ENCODE data around the gene EXOC3.
"Not testable (repeated sequence)": the region's sequence is repeated elsewhere in the genome, so short reads cannot be mapped to it uniquely, and the experiment has no call there.

Gene EXOC3

GRCh38 chr5:442335-443238 lies at the start of gene EXOC3:
Gene EXOC3, plus strand, starts transcription at chr5:443176. Its CDS starts 3,030 bp downstream, at chr5:446206.
- DNase-seq: peak; percentile 14

DNA sequence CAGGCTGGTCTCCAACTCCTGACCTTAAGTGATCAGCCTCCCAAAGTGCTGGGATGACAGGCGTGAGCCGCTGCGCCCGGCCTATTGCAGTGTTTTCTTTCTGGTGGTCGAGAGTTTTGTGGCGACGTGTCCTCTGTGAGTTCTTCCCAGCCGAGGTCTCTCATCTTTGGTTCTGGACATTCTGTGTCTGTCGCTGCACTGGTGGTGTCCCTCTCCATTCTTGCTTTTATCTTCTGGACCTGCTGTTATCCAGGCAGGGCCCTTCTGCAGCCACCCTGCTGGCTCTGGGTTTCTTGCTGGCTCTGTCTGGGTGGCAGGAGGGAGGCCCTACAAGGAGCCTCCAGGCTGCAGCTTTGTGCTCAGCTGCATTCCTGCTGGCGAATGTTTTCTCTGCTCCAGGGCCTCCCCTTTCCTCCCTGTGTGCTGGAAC lies 49.1 kb upstream of the EXOC3 start:
- no peak for DNase-seq

DNA sequence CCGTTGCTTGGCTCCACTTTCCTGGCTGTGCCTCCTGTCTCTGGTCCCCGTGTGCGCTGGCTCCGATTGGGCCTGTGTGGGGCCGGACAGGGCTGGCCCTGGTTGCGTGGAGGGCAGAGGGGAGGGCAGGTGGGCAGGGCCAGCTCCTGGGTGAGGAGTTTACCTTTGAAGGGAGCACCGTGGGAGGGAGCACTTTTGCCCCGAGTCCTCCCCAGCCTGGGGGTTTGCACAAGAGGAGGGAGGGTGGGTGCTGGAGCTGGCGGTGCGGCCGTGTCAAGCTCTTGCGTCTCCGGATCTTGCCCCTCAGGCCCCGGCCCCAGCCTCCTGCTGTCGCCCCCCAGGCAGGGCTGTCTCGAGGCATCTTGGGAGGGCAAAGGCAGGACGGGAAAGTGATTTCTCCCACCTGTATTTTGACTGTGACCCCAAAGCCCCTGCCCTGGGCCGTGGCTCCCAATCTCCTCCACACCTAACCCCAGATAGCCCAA lies 48.3 kb upstream of the EXOC3 start:
- no peak for DNase-seq

- no peak for DNase-seq
Observed at GRCh38 chr5:395156-395920, 47.6 kb upstream of the EXOC3 start.

DNA sequence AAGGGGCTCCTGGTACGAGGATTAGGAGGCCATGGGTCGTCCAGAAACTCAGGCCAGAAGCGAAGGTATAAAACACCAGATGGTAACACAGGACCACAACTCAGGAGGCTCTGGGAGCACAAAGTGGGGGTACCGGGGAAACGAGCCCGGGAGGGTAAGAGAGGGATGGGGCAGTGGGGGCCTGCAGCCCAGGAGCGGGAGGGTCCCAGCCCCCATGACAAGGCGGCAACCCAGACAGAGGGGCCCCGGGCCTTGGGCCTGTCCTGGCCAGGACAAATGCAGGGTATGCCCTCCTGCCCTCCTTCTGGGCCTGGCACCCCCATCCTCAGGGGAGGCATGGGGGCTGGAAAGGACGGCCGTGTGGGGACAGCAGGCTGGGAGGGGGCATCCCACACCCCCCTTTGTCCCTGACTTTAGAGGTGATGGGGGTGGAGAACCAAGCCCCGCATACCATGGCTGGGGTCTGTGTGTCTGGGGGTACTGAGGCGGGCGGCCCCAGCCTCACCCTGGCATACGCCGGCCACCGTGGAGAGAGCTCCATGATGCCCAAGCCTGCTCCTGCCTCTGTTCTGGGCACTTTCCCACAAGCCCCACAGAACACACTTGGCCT lies 47.0 kb upstream of the EXOC3 start:
- DNase-seq: no peak

DNA sequence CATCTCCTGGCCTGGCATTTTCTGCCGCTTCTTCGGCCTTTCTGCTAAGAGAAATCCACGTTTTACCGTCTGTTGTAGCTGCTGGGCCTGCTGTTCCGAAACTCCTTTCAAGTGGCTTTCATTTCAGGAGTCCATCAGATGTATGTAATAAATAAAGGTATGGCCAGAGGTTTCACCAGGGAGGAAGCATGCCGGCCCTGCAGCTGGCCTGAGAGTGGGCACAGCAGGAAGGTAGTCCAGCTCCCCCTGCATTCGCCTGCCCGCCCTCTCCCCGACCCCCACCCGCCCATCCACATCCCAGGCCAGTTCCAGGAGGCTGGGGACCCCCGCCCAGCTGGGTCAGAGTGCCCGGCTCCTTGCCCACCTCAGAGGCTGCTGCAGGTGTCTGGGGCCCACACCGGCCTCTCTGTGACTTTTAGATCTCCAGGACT lies 46.4 kb upstream of the EXOC3 start:
- DNase-seq: no peak

GRCh38 chr5:398141-398474 lies 44.9 kb upstream of the EXOC3 start:
- DNase-seq: not testable (repeated sequence)

- DNase-seq: no peak
Observed at GRCh38 chr5:398475-399295, 44.3 kb upstream of the EXOC3 start.

- peak; percentile 90 for DNase-seq
Observed at GRCh38 chr5:399296-400281, 43.4 kb upstream of the EXOC3 start.

DNA sequence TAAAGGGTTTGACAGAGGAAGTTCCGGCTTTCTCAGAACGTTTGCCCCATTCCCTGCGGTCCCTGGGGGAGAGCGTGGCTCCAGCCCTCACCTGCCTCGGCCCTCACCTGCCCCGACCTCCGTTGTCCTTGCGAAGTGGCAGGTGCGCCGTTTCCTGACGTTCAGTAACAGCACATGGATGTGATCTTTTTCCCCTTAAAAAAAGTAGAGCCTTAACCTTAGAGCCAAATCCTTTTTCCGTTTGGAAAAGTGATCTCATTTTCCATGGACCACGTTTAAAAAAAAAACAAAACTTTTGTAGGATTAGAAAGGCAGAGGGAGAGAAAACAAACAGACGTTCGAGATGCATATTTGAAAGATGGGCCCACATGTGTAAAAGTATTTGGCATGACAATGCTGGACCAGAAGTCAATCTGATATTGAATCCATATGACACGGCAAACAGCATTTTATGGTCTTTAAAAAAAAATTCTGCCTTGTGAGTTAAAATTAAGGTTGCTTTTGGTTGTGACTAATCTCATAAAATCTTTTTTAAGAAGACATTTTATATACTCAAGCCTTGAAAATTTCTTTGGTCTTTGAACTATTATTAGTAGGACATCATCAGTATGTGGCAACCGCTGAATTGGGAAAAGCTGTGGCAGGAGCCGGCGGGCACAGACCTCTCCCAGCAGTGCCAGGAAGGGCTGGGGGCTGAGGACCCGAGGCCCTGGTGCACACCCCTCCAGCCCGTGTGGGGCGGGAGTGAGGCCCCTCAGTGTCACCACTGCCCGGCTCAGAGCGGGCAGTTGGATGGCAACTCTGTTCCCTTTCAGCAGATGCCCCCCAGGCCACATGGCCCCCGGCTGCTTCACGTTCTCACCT lies 42.5 kb upstream of the EXOC3 start:
- no peak for DNase-seq

GRCh38 chr5:401146-402034 lies 41.6 kb upstream of the EXOC3 start:
- DNase-seq: no peak

DNA sequence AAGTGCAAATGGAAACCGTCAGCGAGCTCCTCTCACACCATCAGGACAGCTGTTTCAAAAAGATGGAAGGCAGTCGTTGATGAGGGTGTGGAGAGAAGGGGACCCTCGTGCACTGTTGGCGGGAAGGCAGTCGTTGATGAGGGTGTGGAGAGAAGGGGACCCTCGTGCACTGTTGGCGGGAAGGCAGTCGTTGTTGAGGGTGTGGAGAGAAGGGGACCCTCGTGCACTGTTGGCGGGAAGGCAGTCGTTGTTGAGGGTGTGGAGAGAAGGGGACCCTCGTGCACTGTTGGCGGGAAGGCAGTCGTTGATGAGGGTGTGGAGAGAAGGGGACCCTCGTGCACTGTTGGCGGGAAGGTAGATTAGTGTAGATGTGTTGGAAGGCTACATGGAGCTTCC lies 40.8 kb upstream of the EXOC3 start:
- not testable (repeated sequence) for DNase-seq

DNA sequence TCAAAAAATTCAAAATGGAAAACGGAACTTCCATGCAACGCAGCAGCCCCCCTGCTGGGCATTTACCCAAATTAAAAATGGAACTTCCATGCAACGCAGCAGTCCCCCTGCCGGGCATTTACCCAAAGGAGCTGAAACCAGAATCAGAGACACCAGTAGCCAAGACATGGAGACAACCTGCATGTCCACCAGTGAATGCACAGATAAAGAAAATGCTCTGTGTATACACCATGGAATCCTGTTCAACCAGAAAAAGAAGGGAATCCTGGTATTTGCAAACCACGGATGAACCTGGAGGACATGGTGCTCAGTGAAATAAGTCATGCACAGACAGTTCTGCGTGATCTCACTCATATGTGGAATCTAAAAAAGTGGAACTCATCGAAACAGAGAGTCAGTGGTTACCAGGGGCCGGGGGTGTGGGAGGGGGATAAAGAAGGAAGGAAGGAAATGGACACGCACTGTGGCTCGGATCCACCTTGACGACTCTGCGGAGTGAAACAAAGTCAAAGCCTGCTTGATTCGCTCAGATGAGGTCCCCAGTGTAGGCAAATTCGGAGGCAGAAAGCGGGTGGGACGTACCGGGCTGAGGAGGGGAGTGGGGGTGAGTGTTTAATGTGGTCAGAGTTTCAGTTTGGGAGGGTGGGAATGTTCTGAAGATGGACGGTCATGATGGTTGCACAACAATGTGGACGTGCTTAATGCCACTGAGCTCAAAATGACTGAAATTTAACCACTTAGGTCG lies 40.2 kb upstream of the EXOC3 start:
- no peak for DNase-seq

- no peak for DNase-seq
Observed at GRCh38 chr5:403995-404394, 39.0 kb upstream of the EXOC3 start.

DNA sequence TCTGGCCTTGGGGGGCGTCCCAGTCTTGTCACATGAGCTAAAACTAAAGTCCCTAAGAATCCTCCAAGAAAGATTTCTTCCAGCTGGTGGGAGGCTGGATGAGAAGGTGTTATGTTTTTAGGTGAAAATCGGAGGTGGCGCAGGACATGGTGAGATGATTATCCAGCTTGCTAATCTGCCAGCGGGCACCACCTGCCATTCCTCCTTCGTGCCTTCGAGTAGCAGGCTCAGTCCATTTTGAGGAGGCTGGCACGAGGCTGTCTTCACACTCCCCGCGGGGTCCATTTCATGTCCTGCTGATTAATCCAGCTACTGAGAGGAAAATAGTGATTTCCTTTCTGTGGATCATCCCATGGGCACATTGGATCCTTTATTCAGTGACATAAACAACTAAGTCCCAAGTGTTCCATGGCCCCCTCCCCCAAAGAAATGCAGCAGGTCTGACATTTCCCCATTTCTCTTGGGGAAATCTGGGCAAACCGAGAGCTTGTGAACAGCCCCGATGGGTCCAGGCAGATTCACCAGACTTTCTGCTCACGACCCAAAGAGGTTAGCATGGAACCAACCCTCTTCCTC lies 38.2 kb upstream of the EXOC3 start:
- DNase-seq: no peak

DNA sequence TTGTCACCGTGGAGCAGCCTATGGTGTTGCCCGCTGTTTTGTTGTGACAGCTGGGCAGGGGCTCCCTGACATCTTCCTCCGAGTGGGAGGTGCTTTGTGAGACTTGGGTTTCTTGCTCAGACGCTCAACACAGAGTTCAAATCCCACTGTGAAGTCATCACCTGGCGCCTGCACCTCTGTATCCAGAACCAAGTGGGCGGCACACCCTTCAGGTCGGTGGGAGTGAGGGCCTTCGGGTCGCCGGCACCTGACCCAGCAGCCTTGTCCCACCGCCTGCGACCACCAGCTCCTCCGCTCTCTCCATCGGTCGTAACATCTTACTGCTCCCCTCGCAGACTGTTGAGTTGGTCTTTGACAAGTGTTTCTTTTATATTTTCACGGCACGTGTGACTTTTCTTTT lies 37.6 kb upstream of the EXOC3 start:
- no peak for DNase-seq

DNA sequence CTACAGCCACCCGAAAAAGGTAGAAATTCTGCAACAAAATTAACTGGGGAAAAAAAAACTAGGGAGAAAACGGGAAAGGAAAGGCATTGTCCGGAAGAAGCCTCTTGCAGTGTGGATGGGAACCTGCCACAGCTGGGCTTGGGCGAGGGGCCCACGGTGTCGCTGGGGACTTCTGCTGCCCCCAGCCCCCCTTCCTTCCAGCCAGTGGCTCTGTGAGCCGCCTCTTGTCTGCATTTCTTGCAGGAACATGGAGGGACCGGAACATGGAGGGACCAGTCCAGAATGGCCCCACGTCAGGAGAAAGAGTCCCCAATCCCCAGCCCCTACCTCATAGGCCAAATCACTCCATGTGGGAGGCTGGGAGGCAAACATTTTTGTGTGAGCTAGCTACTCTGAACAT lies 36.9 kb upstream of the EXOC3 start:
- DNase-seq: no peak

DNA sequence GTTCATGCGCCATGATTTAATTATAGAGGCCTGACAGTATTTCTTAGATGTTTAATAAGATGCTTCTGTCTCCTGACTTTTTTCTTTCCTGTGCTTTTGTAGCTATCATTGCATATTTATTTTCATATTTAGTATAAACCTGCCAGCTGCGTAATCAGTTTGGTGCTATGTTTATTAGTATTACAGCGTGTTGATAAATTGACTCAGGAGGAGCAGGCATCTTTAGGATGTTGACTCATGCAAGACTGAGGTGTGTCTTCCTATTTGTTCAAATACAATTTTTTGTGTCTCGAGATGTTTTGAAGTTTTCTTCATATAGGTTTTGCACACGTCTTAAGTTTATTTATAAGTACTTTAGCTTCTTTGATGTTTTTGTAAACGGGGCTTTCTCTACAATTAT lies 35.9 kb upstream of the EXOC3 start:
- DNase-seq: no peak

All from DMS79 (cell line).